Gastroesophageal sphincter (tissue), 4 donors: ENCODE measurements around the gene CSNK1G3. TPM values are rescaled to one million over a fixed set of nuclear protein-coding genes. Genes with fewer than 3 reads are reported as not detected.

ENCODE experiments used
- ATAC-seq: fragments of 150-250 bp; one replicate; pipeline ENCODE4 v1.9.1; 2016; ENCODE audit warnings: mild to moderate bottlenecking, moderate library complexity
- H3K27ac ChIP-seq, 4 donors: fragments of 200-600 bp; sonication (generic) in 3 of 4; 1 replicate in 3 of 4; 2 replicates in 1 of 4; pipeline ENCODE4 v1.5.1; 2016 to 2019
- H3K27me3 ChIP-seq: fragments of 200-600 bp; sonication (generic); one replicate; pipeline ENCODE4 v1.5.1; 2019
- H3K36me3 ChIP-seq, 2 donors: fragments of 200-600 bp; sonication (generic); one replicate each; pipeline ENCODE4 v1.5.1; 2019; ENCODE audit warnings: control low read depth in 1 of 2
- H3K4me1 ChIP-seq, 3 donors: fragments of 200-600 bp; sonication (generic); 1 replicate in 2 of 3; 2 replicates in 1 of 3; pipeline ENCODE4 v1.5.1; 2016 to 2019; ENCODE audit warnings: control low read depth in 2 of 3
- H3K4me3 ChIP-seq, 2 donors: fragments of 200-600 bp; sonication (generic); one replicate each; pipeline ENCODE4 v1.5.1; 2019; ENCODE audit warnings: mild to moderate bottlenecking in 1 of 2, moderate library complexity in 1 of 2
- H3K9me3 ChIP-seq, 3 donors: fragments of 200-600 bp; sonication (generic); one replicate each; pipeline ENCODE4 v1.5.1; 2017 to 2019; ENCODE audit warnings: control low read depth in 2 of 3
- EP300 ChIP-seq: sonication (generic); formaldehyde crosslinking; IDR thresholded peaks from one replicate; pipeline ENCODE4 v1.6.1; 2017; ENCODE audit warnings: antibody characterized with exemption, mild to moderate bottlenecking
- POLR2A ChIP-seq, 2 donors: fragments of 450-650 bp; IDR thresholded peaks; one replicate each; pipeline ENCODE4 v1.6.1; 2017; ENCODE audit warnings: antibody characterized with exemption in 2 of 2, mild to moderate bottlenecking in 2 of 2, moderate library complexity in 1 of 2
- POLR2AphosphoS5 ChIP-seq: sonication (generic); formaldehyde crosslinking; IDR thresholded peaks from one replicate; pipeline ENCODE4 v1.6.1; 2017; ENCODE audit warnings: antibody characterized with exemption
- WGBS, 2 donors: methylation state at CpG; one replicate each; pipeline ENCODE4 v1.1.5; 2018; ENCODE audit warnings: low coverage in 1 of 2; 5-methylcytosine and 5-hydroxymethylcytosine counted together
- total RNA-seq, 4 donors: library from RNA; depleted of rRNA; stranded (reverse); fragments of >200 nt; gene quantifications; one replicate each; pipeline ENCODE4 v1.1.0, GENCODE V29; 2016
- TF ChIP-seq, protein P1 (sequence below), 4 experiments: fragments of 200-600 bp in 2 of 4; fragments of 450-650 bp in 2 of 4; sonication (generic) in 1 of 4; IDR thresholded peaks; one replicate each; pipeline ENCODE4 v1.5.1; 2017 to 2019; ENCODE audit warnings: antibody characterized with exemption in 4 of 4, mild to moderate bottlenecking in 2 of 4, moderate library complexity in 2 of 4

Gene CSNK1G3
- total RNA-seq, 4 donors from 2014 or later = 42.8 to 65.0 (median 55.6) TPM

DNA sequence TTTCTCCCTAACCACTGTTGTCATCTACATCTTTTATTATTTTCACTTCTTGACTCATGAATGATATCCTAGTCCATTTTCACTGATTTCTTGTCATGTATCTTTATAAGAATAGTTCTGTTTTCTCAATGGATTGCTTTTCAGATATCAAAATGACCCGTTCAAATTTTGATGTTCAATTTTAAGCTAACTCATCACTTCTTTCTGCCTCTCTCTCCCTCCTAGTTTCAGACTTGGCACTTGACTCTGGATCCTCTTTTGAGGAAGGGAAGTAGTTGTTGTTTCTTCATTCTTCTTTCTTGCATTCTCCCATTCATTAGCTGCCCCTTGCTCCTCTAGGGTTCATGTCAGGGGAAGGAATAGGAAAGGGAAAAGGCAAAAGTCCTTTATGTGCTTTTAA is 23.7 kb downstream of the CSNK1G3 start:
- no peaks in the 10 kb centered on the region for H3K36me3 ChIP-seq
- no peak for ATAC-seq
- no peak overlapping the region for H3K4me3 ChIP-seq
- peaks cover 0 to 26% (median 0%) of the 10 kb centered on the region in 3 donors for H3K4me1 ChIP-seq
- no peak overlapping the region for H3K27ac ChIP-seq
- H3K9me3 ChIP-seq = no peaks in the 10 kb centered on the region
- 67 to 75% methylated on average over 1 of the region's 1 CpG for WGBS, 2 donors
- TF ChIP-seq EP300 (no peak), POLR2A (IDR thresholded peaks at IDR 0.05) (no peak), POLR2AphosphoS5 (no peak)
- TF ChIP-seq, protein P1, sequence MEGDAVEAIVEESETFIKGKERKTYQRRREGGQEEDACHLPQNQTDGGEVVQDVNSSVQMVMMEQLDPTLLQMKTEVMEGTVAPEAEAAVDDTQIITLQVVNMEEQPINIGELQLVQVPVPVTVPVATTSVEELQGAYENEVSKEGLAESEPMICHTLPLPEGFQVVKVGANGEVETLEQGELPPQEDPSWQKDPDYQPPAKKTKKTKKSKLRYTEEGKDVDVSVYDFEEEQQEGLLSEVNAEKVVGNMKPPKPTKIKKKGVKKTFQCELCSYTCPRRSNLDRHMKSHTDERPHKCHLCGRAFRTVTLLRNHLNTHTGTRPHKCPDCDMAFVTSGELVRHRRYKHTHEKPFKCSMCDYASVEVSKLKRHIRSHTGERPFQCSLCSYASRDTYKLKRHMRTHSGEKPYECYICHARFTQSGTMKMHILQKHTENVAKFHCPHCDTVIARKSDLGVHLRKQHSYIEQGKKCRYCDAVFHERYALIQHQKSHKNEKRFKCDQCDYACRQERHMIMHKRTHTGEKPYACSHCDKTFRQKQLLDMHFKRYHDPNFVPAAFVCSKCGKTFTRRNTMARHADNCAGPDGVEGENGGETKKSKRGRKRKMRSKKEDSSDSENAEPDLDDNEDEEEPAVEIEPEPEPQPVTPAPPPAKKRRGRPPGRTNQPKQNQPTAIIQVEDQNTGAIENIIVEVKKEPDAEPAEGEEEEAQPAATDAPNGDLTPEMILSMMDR (IDR thresholded peaks at IDR 0.05) = no peak
- no peaks in the 10 kb centered on the region for H3K27me3 ChIP-seq

DNA sequence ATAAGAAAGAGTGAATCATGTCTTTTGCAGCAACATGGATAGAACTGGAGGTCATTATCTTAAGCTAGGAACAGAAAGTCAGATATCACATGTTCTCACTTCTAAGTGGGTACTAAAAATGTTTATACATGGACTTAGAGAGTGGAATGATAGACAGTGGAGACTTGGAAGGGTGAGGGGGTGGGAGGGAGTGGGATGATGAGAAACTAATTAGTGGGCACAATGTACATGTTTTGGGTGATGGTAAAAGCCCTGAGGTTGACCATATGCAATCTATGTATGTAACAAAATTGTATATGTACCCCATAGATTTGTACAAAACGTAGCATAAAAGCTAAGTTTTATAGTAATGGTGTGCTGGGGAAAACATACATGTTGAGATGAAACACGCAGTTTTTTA is 25.3 kb downstream of the CSNK1G3 start:
- H3K36me3 ChIP-seq = no peaks in the 10 kb centered on the region
- H3K4me1 ChIP-seq = peaks cover 0 to 18% (median 0%) of the 10 kb centered on the region in 3 donors
- no peak overlapping the region for H3K27ac ChIP-seq
- no peaks in the 10 kb centered on the region for H3K27me3 ChIP-seq
- H3K9me3 ChIP-seq = no peaks in the 10 kb centered on the region
- no peak overlapping the region for H3K4me3 ChIP-seq
- ATAC-seq = no peak
- WGBS, 2 donors = 92 to 98% methylated on average over 2 of the region's 2 CpGs
- TF ChIP-seq POLR2A (IDR thresholded peaks at IDR 0.05) (no peak), EP300 (no peak), POLR2AphosphoS5 (no peak)
- TF ChIP-seq, protein P1 (IDR thresholded peaks at IDR 0.05) = no peak

DNA sequence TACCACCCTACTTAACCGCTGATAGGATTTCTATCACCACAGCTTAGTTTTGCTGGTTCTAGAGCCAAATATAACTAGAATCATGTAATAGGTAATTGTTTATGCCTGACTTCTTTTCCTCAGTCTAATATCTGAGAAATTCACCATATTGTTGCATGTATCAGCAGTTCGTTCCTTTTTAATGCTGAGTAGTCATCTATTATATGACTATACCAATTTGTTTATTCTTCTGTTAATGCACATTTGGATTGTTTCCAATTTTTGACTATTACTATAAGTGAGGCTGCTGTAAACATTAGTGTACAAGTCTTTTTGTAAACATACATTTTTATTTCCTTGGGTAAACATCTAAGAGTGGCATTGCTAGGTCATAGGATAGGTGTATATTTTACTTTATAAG is 25.9 kb downstream of the CSNK1G3 start:
- Histone ChIP-seq H3K4me3 (no peak overlapping the region), H3K36me3 (no peaks in the 10 kb centered on the region), H3K9me3 (no peaks in the 10 kb centered on the region), H3K4me1 (peaks cover 0 to 18% (median 0%) of the 10 kb centered on the region in 3 donors), H3K27me3 (no peaks in the 10 kb centered on the region), H3K27ac (no peak overlapping the region)
- WGBS, 2 donors = 86 to 94% methylated on average over 2 of the region's 2 CpGs
- no peak for ATAC-seq
- TF ChIP-seq, protein P1 (IDR thresholded peaks at IDR 0.05) = no peak
- no peak for TF ChIP-seq POLR2AphosphoS5
- TF ChIP-seq POLR2A (IDR thresholded peaks at IDR 0.05) = no peak
- TF ChIP-seq EP300 = no peak

DNA sequence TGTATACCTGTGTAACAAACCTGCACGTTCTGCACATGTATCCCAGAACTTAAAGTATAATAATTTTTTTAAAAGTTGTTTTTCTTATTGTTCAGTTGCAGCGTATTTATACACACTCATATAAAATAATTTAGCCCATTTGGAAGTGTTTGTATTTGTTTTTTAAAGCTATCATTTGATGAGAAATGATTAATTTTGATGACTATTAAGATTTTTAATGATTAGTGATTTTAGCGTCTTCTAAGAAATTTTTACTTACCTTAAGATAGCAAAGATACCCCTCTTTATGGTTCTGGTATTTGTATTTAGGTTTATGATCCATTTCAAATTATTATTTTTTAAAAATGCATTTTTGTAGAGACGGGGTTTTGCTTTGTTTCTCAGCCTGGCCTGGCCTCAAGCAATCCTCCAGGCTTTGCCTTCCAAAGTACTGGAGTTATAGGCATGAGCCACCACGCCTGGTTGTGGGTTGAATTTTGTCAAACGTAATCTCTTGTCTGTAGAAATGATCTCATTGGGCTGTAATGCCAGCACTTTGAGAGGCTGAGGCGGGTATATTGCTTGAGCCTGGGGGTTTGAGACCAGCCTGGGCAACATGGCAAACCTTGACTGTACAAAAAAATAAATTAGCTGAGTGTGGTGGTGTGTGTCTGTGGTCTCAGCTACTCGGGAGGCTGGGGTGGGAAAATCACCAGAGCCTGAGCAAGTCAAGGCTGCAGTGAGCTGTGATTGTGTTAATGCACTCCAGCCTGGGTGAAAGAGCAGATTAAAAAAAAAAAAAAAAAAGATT is 26.9 kb downstream of the CSNK1G3 start:
- ATAC-seq = no peak
- WGBS, 2 donors = 77 to 81% methylated on average over 8 of the region's 8 CpGs
- Histone ChIP-seq H3K27ac (no peak overlapping the region), H3K27me3 (no peaks in the 10 kb centered on the region), H3K9me3 (no peaks in the 10 kb centered on the region), H3K36me3 (no peaks in the 10 kb centered on the region), H3K4me3 (no peak overlapping the region), H3K4me1 (peaks cover 0 to 25% (median 0%) of the 10 kb centered on the region in 3 donors)
- TF ChIP-seq POLR2AphosphoS5 = no peak
- TF ChIP-seq POLR2A (IDR thresholded peaks at IDR 0.05) = no peak
- TF ChIP-seq, protein P1 (IDR thresholded peaks at IDR 0.05) = no peak
- no peak for TF ChIP-seq EP300

DNA sequence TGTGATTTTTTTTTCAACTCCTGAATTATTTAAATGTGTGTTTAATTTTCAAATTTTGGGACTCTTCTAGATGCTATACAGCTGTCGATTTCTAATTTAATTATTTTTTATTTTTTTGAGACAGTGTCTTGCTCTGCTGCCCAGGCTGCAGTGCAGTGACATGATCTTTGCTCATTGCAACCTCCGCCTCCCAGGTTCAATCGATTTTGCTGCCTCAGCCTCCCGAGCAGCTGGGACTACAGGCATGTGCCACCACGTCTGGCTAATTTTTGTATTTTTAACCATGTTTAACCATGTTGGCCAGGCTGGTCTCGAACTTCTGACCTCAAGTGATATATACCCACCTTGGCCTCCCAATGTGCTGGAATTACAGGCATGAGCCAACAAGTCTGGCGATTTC is 28.6 kb downstream of the CSNK1G3 start:
- H3K4me1 ChIP-seq = peaks cover 0 to 25% (median 0%) of the 10 kb centered on the region in 3 donors
- no peaks in the 10 kb centered on the region for H3K27me3 ChIP-seq
- no peak overlapping the region for H3K27ac ChIP-seq
- no peak for ATAC-seq
- no peaks in the 10 kb centered on the region for H3K9me3 ChIP-seq
- H3K36me3 ChIP-seq = no peaks in the 10 kb centered on the region
- WGBS, 2 donors = 88 to 92% methylated on average over 5 to 7 of the region's 7 CpGs
- H3K4me3 ChIP-seq = no peak overlapping the region
- no peak for TF ChIP-seq EP300
- no peak for TF ChIP-seq POLR2AphosphoS5
- TF ChIP-seq, protein P1 (IDR thresholded peaks at IDR 0.05) = no peak
- no peak for TF ChIP-seq POLR2A (IDR thresholded peaks at IDR 0.05)
